ENCODE measurements around the gene NLGN4X.

GRCh38 chrX:5915783-5916182, 312.9 kb downstream of the NLGN4X start:
- no peak for TF ChIP-seq CTCF (IDR thresholded peaks at IDR 0.05)
- TF ChIP-seq POLR2A (IDR thresholded peaks at IDR 0.05) = no peak
